Lung (tissue), 12 donors: ENCODE measurements around the gene BDKRB2. TPM values are rescaled to one million over a fixed set of nuclear protein-coding genes. Genes with fewer than 3 reads are reported as not detected.

Experiments
- ATAC-seq: fragments of 200-7000 bp; cut with Tn5 transposase; one replicate; pipeline ENCODE4 v1.9.1; 2020; ENCODE audit warnings: moderate number of reproducible peaks; ENCODE audit not compliant: insufficient read depth, low FRiP score
- DNase-seq, 3 donors: peaks; one replicate each; pipeline ENCODE4 v3.0.0-alpha.2; 2013 to 2017
- H3K27ac ChIP-seq, 2 donors: one replicate each; pipeline ENCODE4 v1.5.1; 2013; ENCODE audit warnings: mild to moderate bottlenecking in 2 of 2, moderate library complexity in 2 of 2, control low read depth in 1 of 2, inconsistent platforms in 1 of 2, low read depth in 1 of 2, low read length in 1 of 2
- H3K27me3 ChIP-seq, 3 donors: one replicate each; pipeline ENCODE4 v1.5.1; 2013; ENCODE audit warnings: low read length in 2 of 3; ENCODE audit not compliant: control insufficient read depth in 3 of 3, insufficient read depth in 3 of 3
- H3K36me3 ChIP-seq, 4 donors: one replicate each; pipeline ENCODE4 v1.5.1; 2013; ENCODE audit warnings: low read length in 4 of 4, mild to moderate bottlenecking in 1 of 4, moderate library complexity in 1 of 4; ENCODE audit not compliant: control insufficient read depth in 4 of 4, insufficient read depth in 4 of 4
- H3K4me1 ChIP-seq, 5 donors: one replicate each; pipeline ENCODE4 v1.5.1; 2013; ENCODE audit warnings: low read length in 5 of 5, mild to moderate bottlenecking in 2 of 5, moderate library complexity in 1 of 5; ENCODE audit not compliant: control insufficient read depth in 5 of 5, insufficient read depth in 5 of 5
- H3K4me3 ChIP-seq: one replicate; pipeline ENCODE4 v1.5.1; 2013; ENCODE audit warnings: mild to moderate bottlenecking, control low read depth, moderate library complexity
- H3K9ac ChIP-seq, 2 donors: one replicate each; pipeline ENCODE4 v1.5.1; 2013; ENCODE audit warnings: low read length in 2 of 2, control low read depth in 1 of 2; ENCODE audit not compliant: insufficient read depth in 1 of 2
- H3K9me3 ChIP-seq, 4 donors: one replicate each; pipeline ENCODE4 v1.5.1; 2013; ENCODE audit warnings: low read length in 3 of 4, mild to moderate bottlenecking in 1 of 4, moderate library complexity in 1 of 4; ENCODE audit not compliant: control insufficient read depth in 4 of 4, insufficient read depth in 3 of 4
- WGBS, 2 donors: extraction: QIAGEN DNeasy Blood & Tissue Kit; methylation state at CpG; one replicate each; pipeline ENCODE4 v1.1.7; 2013; 5-methylcytosine and 5-hydroxymethylcytosine counted together
- polyA plus RNA-seq, 2 donors: library from polyadenylated mRNA; stranded (reverse); fragments of 200-250 nt; gene quantifications; one replicate each; pipeline ENCODE4 v1.2.1, GENCODE V29; 2013
- total RNA-seq, 2 donors: library from RNA; depleted of rRNA in 1 of 2; stranded (reverse); fragments of >200 nt in 1 of 2; gene quantifications; one replicate each; pipeline ENCODE4 v1.2.1, GENCODE V29; 2014 to 2021
- TF ChIP-seq, protein P1 (sequence below): IDR thresholded peaks from 2 replicates; pipeline ENCODE4 v1.5.1; 2012; ENCODE audit warnings: mild to moderate bottlenecking; ENCODE audit errors: control extremely low read depth, extremely low read depth
- donor health status: control.
- donor health status: control.
- donor health status: Bipolar disorder and iron deficiency.
- donor health status: healthy.
- donor health status: DM: yes; HTN: yes; CAD: no.

The BDKRB2 gene
- total and polyA plus RNA-seq, 4 donors = 0.77 to 5.8 (median 2.4) TPM

DNA sequence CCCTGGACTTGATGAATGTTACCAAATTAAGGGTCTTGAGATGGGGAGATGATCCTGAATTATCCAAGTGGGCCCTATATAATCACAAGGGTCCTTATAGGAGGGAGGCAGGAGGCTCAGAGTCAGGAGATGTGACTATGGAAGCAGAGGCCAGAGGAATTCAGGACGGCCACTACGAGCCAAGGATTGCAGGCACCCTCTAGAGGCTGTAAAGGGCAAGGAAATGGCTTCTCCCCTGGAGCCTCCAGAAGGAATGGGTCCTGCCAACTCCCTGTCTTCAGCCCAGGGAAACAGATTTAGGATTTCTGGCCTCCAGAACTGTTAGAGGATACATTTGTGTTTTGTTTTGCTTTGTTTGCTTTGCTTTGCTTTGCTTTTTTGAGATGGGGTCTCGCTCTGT, 60.2 kb downstream of the BDKRB2 start:
- H3K27ac ChIP-seq = no peak overlapping the region
- no peaks in the 10 kb centered on the region for H3K36me3 ChIP-seq
- no peaks in the 10 kb centered on the region for H3K27me3 ChIP-seq
- 69 to 70% methylated on average over 3 of the region's 3 CpGs for WGBS, 2 donors
- no peak for ATAC-seq
- TF ChIP-seq, protein P1, sequence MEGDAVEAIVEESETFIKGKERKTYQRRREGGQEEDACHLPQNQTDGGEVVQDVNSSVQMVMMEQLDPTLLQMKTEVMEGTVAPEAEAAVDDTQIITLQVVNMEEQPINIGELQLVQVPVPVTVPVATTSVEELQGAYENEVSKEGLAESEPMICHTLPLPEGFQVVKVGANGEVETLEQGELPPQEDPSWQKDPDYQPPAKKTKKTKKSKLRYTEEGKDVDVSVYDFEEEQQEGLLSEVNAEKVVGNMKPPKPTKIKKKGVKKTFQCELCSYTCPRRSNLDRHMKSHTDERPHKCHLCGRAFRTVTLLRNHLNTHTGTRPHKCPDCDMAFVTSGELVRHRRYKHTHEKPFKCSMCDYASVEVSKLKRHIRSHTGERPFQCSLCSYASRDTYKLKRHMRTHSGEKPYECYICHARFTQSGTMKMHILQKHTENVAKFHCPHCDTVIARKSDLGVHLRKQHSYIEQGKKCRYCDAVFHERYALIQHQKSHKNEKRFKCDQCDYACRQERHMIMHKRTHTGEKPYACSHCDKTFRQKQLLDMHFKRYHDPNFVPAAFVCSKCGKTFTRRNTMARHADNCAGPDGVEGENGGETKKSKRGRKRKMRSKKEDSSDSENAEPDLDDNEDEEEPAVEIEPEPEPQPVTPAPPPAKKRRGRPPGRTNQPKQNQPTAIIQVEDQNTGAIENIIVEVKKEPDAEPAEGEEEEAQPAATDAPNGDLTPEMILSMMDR = no peak
- DNase-seq = peak; percentile 50 to 72 (median 69)
- H3K4me3 ChIP-seq = no peak overlapping the region
- H3K9me3 ChIP-seq = no peaks in the 10 kb centered on the region
- H3K9ac ChIP-seq = no peak overlapping the region
- H3K4me1 ChIP-seq = peaks cover 0 to 42% (median 9%) of the 10 kb centered on the region in 5 donors

DNA sequence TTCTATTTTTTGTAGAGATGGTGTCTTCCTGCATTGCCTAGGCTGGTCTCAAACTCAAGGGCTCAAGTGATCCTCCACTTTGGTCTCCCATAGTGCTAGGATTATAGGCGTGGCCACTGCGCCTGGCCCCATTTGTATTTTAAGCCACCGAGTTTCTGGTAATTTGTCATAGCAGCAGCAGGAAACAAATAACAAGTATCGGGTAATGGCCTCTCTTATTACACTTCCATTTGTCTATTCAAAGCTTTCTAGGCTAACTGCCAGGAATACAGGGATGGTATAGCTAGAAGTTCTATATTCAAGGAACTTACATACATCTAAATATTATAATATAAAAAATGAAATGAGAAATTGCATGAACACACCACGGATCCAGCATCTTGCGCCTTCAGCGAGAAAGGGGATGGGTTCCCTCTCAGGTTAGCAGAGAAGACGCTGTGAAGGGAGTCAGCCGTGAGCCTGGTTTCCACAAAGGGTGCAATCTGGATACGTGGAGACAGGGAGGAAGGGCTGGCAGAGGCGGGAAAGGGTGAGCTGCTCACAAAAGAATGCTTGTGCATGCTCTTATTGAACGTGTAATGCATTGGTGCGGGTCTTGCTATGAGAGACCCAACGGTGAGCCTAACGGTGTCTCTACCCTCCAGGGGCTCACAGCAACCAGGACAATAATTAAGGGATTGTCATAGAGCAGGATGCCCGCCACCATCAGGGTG, 60.9 kb downstream of the BDKRB2 start:
- 65 to 76% methylated on average over 16 of the region's 16 CpGs for WGBS, 2 donors
- Histone ChIP-seq H3K4me1 (peaks cover 0 to 42% (median 9%) of the 10 kb centered on the region in 5 donors), H3K9me3 (no peaks in the 10 kb centered on the region), H3K36me3 (no peaks in the 10 kb centered on the region), H3K9ac (no peak overlapping the region), H3K27me3 (no peaks in the 10 kb centered on the region), H3K27ac (no peak overlapping the region), H3K4me3 (no peak overlapping the region)
- DNase-seq (peak in 2 of 3 donors; percentile 68 to 71), ATAC-seq (no peak)
- TF ChIP-seq, protein P1 = no peak

DNA sequence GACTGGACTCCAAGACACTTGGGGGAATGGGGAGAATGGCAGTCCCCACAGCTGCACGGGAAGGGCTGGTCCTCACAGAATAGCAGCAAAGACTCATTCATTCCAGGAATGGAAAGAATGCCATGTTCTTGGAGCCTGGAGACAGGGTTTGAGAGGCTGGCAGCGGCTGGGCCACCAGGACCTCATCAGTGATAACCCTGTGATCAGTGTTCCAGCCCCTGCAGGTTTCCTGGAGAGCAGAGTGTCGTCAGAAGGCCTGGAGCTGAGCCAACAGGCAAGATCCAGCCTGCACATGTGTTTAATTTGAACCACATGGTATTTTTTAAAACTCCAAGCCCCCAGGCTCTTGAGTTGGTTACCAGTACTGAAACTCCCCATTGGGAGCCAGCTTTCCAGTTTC, 62.7 kb downstream of the BDKRB2 start:
- H3K4me3 ChIP-seq = no peak overlapping the region
- ATAC-seq = no peak
- H3K4me1 ChIP-seq = peaks cover 0 to 24% (median 5%) of the 10 kb centered on the region in 5 donors

More for the DNA sequence above, 62.7 kb downstream of the BDKRB2 start:
- Histone ChIP-seq H3K27ac (no peak overlapping the region), H3K27me3 (no peaks in the 10 kb centered on the region), H3K9ac (no peak overlapping the region), H3K36me3 (no peaks in the 10 kb centered on the region), H3K9me3 (peaks cover 0 to 7% (median 0%) of the 10 kb centered on the region in 4 donors)
- WGBS, 2 donors = 35 to 44% methylated on average over 3 of the region's 3 CpGs
- peak; percentile 47 to 67 (median 63) for DNase-seq
- TF ChIP-seq, protein P1 = no peak
